SK-N-SH (cell line): ENCODE data around the gene HEATR3. TPM values are rescaled to one million over a fixed set of nuclear protein-coding genes. Genes with fewer than 3 reads are reported as not detected.
A peak's percentile ranks its signal among the peaks of the same experiment; 100 is the strongest.

Experiments used
- CTCF ChIA-PET: fragments of 300-600, 350-600 bp; formaldehyde crosslinking; extraction: SDS; loops from one replicate; lab custom pipeline; 2021; lab: Yijun Ruan, JAX
- POLR2A ChIA-PET: fragments of 350-600 bp; sonication (Branson Sonifier 250); formaldehyde crosslinking; extraction: SDS; loops from one replicate; lab custom pipeline; 2020; ENCODE audit warnings: antibody characterized with exemption, inconsistent platforms; lab: Yijun Ruan, JAX
- DNase-seq: peaks from one replicate; pipeline ENCODE4 v3.0.0; 2012
- H2AFZ ChIP-seq: fragments of 200-600 bp; sonication (generic); 2 replicates; pipeline ENCODE4 v1.8.1; 2016; ENCODE audit warnings: antibody characterized with exemption, mild to moderate bottlenecking, low read depth
- H3F3A ChIP-seq: fragments of 200-600 bp; sonication (generic); replicated peaks from 2 replicates; pipeline ENCODE3; 2016; ENCODE audit warnings: antibody characterized with exemption, mild to moderate bottlenecking; ENCODE audit not compliant: insufficient read depth
- H3K27ac ChIP-seq, 2 experiments: fragments of 200-500 bp in 1 of 2; fragments of 200-600 bp in 1 of 2; sonication (Bioruptor generic) in 1 of 2; sonication (generic), shearing (Covaris generic) in 1 of 2; 2 replicates each; pipeline versions ENCODE4 v1.5.1 to v1.6.1; 2014 to 2016; ENCODE audit warnings: low read depth in 2 of 2, inconsistent platforms in 1 of 2, low read length in 1 of 2, mild to moderate bottlenecking in 1 of 2, mixed read lengths in 1 of 2
- H3K27me3 ChIP-seq: fragments of 200-600 bp; sonication (generic), shearing (Covaris generic); 2 replicates; pipeline ENCODE4 v1.6.1; 2016; ENCODE audit warnings: mixed run types; ENCODE audit not compliant: insufficient read depth
- H3K36me3 ChIP-seq, 2 experiments: fragments of 200-500 bp in 1 of 2; fragments of 200-600 bp in 1 of 2; sonication (Bioruptor generic) in 1 of 2; sonication (generic) in 1 of 2; replicated peaks in 1 of 2; 2 replicates each; pipeline versions ENCODE3 to v1.5.1; 2014 to 2016; ENCODE audit warnings: low read length in 1 of 2, mild to moderate bottlenecking in 1 of 2; ENCODE audit not compliant: insufficient read depth in 2 of 2, control insufficient read depth in 1 of 2
- H3K4me1 ChIP-seq, 2 experiments: fragments of 200-500 bp in 1 of 2; fragments of 200-600 bp in 1 of 2; sonication (Bioruptor generic) in 1 of 2; sonication (generic), shearing (Covaris generic) in 1 of 2; 2 replicates each; pipeline versions ENCODE4 v1.5.1 to v1.6.1; 2014 to 2016; ENCODE audit warnings: low read depth in 1 of 2, low read length in 1 of 2, mixed run types in 1 of 2; ENCODE audit not compliant: insufficient read depth in 2 of 2, control insufficient read depth in 1 of 2
- H3K4me2 ChIP-seq: fragments of 200-600 bp; sonication (generic), shearing (Covaris generic); 2 replicates; pipeline ENCODE4 v1.6.1; 2017; ENCODE audit warnings: mixed run types
- H3K4me3 ChIP-seq, 2 experiments: fragments of 200-500 bp in 1 of 2; fragments of 200-600 bp in 1 of 2; sonication (Bioruptor generic) in 1 of 2; sonication (generic), shearing (Covaris generic) in 1 of 2; 2 replicates each; pipeline versions ENCODE4 v1.5.1 to v1.8.1; 2014 to 2016; ENCODE audit warnings: low read depth in 2 of 2, inconsistent platforms in 1 of 2, low read length in 1 of 2, mild to moderate bottlenecking in 1 of 2, mixed read lengths in 1 of 2, moderate library complexity in 1 of 2
- H3K79me2 ChIP-seq: fragments of 200-600 bp; sonication (generic); 2 replicates; pipeline ENCODE4 v1.8.1; 2017; ENCODE audit warnings: mild to moderate bottlenecking; ENCODE audit not compliant: insufficient read depth
- H3K9ac ChIP-seq: fragments of 200-600 bp; sonication (generic); 2 replicates; pipeline ENCODE4 v1.6.1; 2017; ENCODE audit warnings: mixed run types
- H3K9me2 ChIP-seq: fragments of 200-600 bp; sonication (generic); 2 replicates; pipeline ENCODE4 v1.6.1; 2017; ENCODE audit warnings: mixed run types
- H3K9me3 ChIP-seq: fragments of 200-600 bp; sonication (generic); 2 replicates; pipeline ENCODE4 v1.6.1; 2017; ENCODE audit warnings: mixed run types, mild to moderate bottlenecking, moderate library complexity
- H4K20me1 ChIP-seq: fragments of 200-600 bp; sonication (generic); 2 replicates; pipeline ENCODE4 v1.6.1; 2017; ENCODE audit warnings: mild to moderate bottlenecking, mixed run types; ENCODE audit not compliant: insufficient read depth
- EP300 ChIP-seq, 2 experiments: IDR thresholded peaks; 2 replicates each; pipeline versions ENCODE4 v1.4.0 to v1.6.1; 2012; ENCODE audit warnings: borderline replicate concordance in 1 of 2, low read depth in 1 of 2, low read length in 1 of 2
- EZH2phosphoT487 ChIP-seq: fragments of 200-600 bp; sonication (generic); IDR thresholded peaks from 2 replicates; pipeline ENCODE4 v1.6.1; 2017; ENCODE audit warnings: low read depth, mixed run types, mild to moderate bottlenecking, antibody characterized with exemption, moderate library complexity, borderline replicate concordance
- FOSL2 ChIP-seq: IDR thresholded peaks from 2 replicates; pipeline ENCODE4 v1.4.0; 2012; ENCODE audit warnings: low read depth, mild to moderate bottlenecking, moderate library complexity, borderline replicate concordance
- FOXJ3 ChIP-seq: sonication (generic); formaldehyde crosslinking; IDR thresholded peaks from 2 replicates; pipeline ENCODE4 v1.5.1; 2020; ENCODE audit warnings: mild to moderate bottlenecking, missing genetic modification reagents
- GATA2 ChIP-seq: sonication (generic); formaldehyde crosslinking; IDR thresholded peaks from 2 replicates; pipeline ENCODE4 v1.5.0; 2020; ENCODE audit warnings: mild to moderate bottlenecking, missing genetic modification reagents
- JUND ChIP-seq: IDR thresholded peaks from 2 replicates; pipeline ENCODE4 v1.4.0; 2012
- MEF2A ChIP-seq: IDR thresholded peaks from 2 replicates; pipeline ENCODE4 v1.4.0; 2012; ENCODE audit warnings: low read depth, borderline replicate concordance
- MXI1 ChIP-seq: IDR thresholded peaks from 2 replicates; pipeline ENCODE4 v1.6.1; 2012; ENCODE audit warnings: mild to moderate bottlenecking, low read depth, low read length, improper control_type of control experiment
- NFIC ChIP-seq: IDR thresholded peaks from 2 replicates; pipeline ENCODE4 v1.4.0; 2012; ENCODE audit warnings: borderline replicate concordance
- NRF1 ChIP-seq: IDR thresholded peaks from 2 replicates; pipeline ENCODE4 v1.6.1; 2012; ENCODE audit warnings: low read depth, mild to moderate bottlenecking, low read length
- POLR2AphosphoS5 ChIP-seq: IDR thresholded peaks from 2 replicates; pipeline ENCODE4 v1.6.1; 2012; ENCODE audit warnings: low read depth, low read length
- RAD21 ChIP-seq: IDR thresholded peaks from 2 replicates; pipeline ENCODE4 v1.6.1; 2012; ENCODE audit warnings: mild to moderate bottlenecking, low read length
- RXRA ChIP-seq: IDR thresholded peaks from 2 replicates; pipeline ENCODE4 v1.4.0; 2012; ENCODE audit warnings: low read depth, mild to moderate bottlenecking, borderline replicate concordance
- SIN3A ChIP-seq: IDR thresholded peaks from 2 replicates; pipeline ENCODE4 v1.6.1; 2012; ENCODE audit warnings: low read depth, mild to moderate bottlenecking, low read length, moderate library complexity, borderline replicate concordance
- SMC3 ChIP-seq: IDR thresholded peaks from 2 replicates; pipeline ENCODE4 v1.6.1; 2012; ENCODE audit warnings: low read depth, low read length, improper control_type of control experiment
- TAF1 ChIP-seq: IDR thresholded peaks from 2 replicates; pipeline ENCODE4 v1.6.1; 2012; ENCODE audit warnings: low read depth, mild to moderate bottlenecking, low read length, moderate library complexity, borderline replicate concordance
- TCF12 ChIP-seq: IDR thresholded peaks from 2 replicates; pipeline ENCODE4 v1.4.0; 2012
- TEAD4 ChIP-seq: IDR thresholded peaks from 2 replicates; pipeline ENCODE4 v1.4.0; 2012; ENCODE audit warnings: mild to moderate bottlenecking, borderline replicate concordance; ENCODE audit not compliant: insufficient read depth
- WGBS: methylation state at CpG from one replicate; pipeline ENCODE4 v1.1.6; 2017; ENCODE audit warnings: low lambda C conversion rate; 5-methylcytosine and 5-hydroxymethylcytosine counted together
- polyA plus RNA-seq, 3 experiments: library from polyadenylated mRNA; depleted of rRNA; stranded (reverse); fragments of >200 nt; gene quantifications; 2 replicates each; pipeline ENCODE4 v1.2.3, GENCODE V29; 2012
- TF ChIP-seq, protein P1 (sequence below): IDR thresholded peaks from 2 replicates; pipeline ENCODE4 v1.4.0; 2012; ENCODE audit warnings: low read depth, borderline replicate concordance
- TF ChIP-seq, protein P2 (sequence below): IDR thresholded peaks from 2 replicates; pipeline ENCODE4; 2012
- TF ChIP-seq, protein P3 (sequence below): fragments of 150-350 bp; IDR thresholded peaks from 2 replicates; pipeline ENCODE4 v1.6.1; 2017; ENCODE audit warnings: antibody characterized with exemption, low read length, low read depth, borderline replicate concordance

HEATR3 gene
- polyA plus RNA-seq, 1 of the 3 experiments (the other 2 are of a cell fraction), result 10.1 TPM

DNA sequence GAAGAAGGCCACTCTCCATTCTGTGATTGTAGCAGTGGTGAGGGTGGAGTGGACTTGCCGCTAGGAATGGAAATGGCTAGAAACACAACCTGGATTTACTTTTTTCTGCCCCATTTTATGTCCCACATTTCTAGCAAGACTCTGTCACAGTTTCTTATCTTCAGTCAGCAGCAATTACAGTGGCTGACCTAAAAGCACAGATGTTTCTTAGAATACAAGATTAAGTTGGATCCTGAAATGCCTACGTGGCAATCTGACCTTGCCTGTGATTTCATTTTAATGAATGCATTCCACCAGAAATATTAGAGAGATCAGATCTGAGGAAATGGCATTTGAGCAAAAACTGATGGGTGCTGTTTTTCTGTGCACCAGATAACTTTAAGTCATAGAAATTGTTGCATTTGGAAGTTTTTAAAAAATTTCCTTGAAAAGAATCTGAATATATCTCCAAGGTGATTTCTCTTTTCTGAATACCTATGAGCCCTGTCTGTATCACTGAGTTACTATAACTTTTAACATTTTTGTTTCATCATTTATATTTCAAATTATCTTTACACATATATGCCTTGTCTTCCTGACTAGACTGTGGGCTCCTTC, 5.4 kb downstream of the HEATR3 start:
- no peak overlapping the region for H2AFZ ChIP-seq
- no peaks in the 10 kb centered on the region for H3K9me3 ChIP-seq
- peaks cover 41% of the 10 kb centered on the region for H3K79me2 ChIP-seq
- no peak for DNase-seq
- H3K4me1 ChIP-seq, result peaks cover 12 to 18% of the 10 kb centered on the region in 2 experiments; a peak in 3 of 4 replicates
- H3K27ac ChIP-seq, result peak overlapping the region; percentile 5 to 7; a peak in 2 of 4 replicates
- H3K4me3 ChIP-seq, result no peak overlapping the region
- H3K9ac ChIP-seq, result no peak overlapping the region
- ChIA-PET CTCF (interaction anchor here (0.6 to 6.1 kb wide), 3 partner anchors 12 to 139 kb away, joined by 3 to 88 read pairs (median 5); no protein-coding TSS in a partner anchor), POLR2A (no interaction called here)
- H3K36me3 ChIP-seq, result peaks cover 32 to 41% of the 10 kb centered on the region in 2 experiments
- no peaks in the 10 kb centered on the region for H3K27me3 ChIP-seq
- H3F3A ChIP-seq, result no peaks in the 10 kb centered on the region
- H3K4me2 ChIP-seq, result no peak overlapping the region
- TF ChIP-seq FOSL2, result no peak
- TF ChIP-seq RAD21, result no peak
- TF ChIP-seq, protein P1, sequence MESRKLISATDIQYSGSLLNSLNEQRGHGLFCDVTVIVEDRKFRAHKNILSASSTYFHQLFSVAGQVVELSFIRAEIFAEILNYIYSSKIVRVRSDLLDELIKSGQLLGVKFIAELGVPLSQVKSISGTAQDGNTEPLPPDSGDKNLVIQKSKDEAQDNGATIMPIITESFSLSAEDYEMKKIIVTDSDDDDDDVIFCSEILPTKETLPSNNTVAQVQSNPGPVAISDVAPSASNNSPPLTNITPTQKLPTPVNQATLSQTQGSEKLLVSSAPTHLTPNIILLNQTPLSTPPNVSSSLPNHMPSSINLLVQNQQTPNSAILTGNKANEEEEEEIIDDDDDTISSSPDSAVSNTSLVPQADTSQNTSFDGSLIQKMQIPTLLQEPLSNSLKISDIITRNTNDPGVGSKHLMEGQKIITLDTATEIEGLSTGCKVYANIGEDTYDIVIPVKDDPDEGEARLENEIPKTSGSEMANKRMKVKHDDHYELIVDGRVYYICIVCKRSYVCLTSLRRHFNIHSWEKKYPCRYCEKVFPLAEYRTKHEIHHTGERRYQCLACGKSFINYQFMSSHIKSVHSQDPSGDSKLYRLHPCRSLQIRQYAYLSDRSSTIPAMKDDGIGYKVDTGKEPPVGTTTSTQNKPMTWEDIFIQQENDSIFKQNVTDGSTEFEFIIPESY, result no peak
- no peak for TF ChIP-seq NFIC
- TF ChIP-seq JUND, result no peak
- no peak for TF ChIP-seq POLR2AphosphoS5
- no peak for TF ChIP-seq EP300 (IDR thresholded peaks at IDR 0.05; ENCODE audit: borderline replicate concordance in 1 of 2, low read depth in 1 of 2, low read length in 1 of 2)
- no peak for TF ChIP-seq RXRA
- TF ChIP-seq SIN3A, result no peak
- TF ChIP-seq, protein P2, sequence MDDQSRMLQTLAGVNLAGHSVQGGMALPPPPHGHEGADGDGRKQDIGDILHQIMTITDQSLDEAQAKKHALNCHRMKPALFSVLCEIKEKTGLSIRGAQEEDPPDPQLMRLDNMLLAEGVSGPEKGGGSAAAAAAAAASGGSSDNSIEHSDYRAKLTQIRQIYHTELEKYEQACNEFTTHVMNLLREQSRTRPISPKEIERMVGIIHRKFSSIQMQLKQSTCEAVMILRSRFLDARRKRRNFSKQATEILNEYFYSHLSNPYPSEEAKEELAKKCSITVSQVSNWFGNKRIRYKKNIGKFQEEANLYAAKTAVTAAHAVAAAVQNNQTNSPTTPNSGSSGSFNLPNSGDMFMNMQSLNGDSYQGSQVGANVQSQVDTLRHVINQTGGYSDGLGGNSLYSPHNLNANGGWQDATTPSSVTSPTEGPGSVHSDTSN, result no peak
- TF ChIP-seq TCF12, result no peak
- no peak for TF ChIP-seq TAF1
- H4K20me1 ChIP-seq, result 0 out of 2 replicates have a peak, but pooled peaks cover 4% of the 10 kb centered on the region
- 78% methylated on average over 2 of the region's 2 CpGs for WGBS
- H3K9me2 ChIP-seq, result no peaks in the 10 kb centered on the region

DNA sequence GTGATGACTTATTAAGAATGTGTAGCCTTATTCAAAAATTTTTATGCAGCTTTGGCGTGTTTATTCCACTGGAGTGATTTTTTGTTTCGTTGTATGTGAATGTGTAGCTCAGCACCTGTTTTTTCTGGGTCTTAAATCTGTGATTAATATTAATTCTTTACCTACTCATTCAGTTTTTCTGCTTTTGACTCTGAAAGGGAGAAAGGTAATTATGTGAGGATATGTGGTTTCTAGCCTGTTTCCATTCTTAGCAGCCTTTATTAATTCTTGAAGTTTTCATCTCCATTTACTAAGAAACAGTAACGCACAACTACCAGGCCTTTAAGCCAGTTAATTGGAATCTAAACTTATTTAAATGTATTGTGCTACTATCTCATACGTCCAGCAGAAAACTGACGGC, 7.0 kb downstream of the HEATR3 start:
- Histone ChIP-seq H3K9me2 (no peaks in the 10 kb centered on the region), H3K4me1 (peaks cover 7 to 8% of the 10 kb centered on the region in 2 experiments; a peak in 3 of 4 replicates), H3K9me3 (no peaks in the 10 kb centered on the region), H3K4me3 (no peak overlapping the region), H3K27me3 (no peaks in the 10 kb centered on the region), H2AFZ (no peak overlapping the region), H3F3A (no peaks in the 10 kb centered on the region), H3K79me2 (peaks cover 27% of the 10 kb centered on the region; the same call in 1 of the 2 replicates), H3K9ac (no peak overlapping the region), H3K4me2 (no peak overlapping the region), H4K20me1 (0 out of 2 replicates have a peak, but pooled peaks cover 2% of the 10 kb centered on the region), H3K36me3 (peaks cover 41 to 44% of the 10 kb centered on the region in 2 experiments), H3K27ac (no peak overlapping the region)
- no peak for DNase-seq
- CTCF ChIA-PET, result no interaction called here
- WGBS, result 97% methylated on average over 5 of the region's 5 CpGs
- POLR2A ChIA-PET, result no interaction called here
- no peak for TF ChIP-seq NFIC
- no peak for TF ChIP-seq TEAD4
- no peak for TF ChIP-seq MEF2A
- TF ChIP-seq, protein P3, sequence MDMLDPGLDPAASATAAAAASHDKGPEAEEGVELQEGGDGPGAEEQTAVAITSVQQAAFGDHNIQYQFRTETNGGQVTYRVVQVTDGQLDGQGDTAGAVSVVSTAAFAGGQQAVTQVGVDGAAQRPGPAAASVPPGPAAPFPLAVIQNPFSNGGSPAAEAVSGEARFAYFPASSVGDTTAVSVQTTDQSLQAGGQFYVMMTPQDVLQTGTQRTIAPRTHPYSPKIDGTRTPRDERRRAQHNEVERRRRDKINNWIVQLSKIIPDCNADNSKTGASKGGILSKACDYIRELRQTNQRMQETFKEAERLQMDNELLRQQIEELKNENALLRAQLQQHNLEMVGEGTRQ, result no peak
- no peak for TF ChIP-seq RXRA
- no peak for TF ChIP-seq FOXJ3 (CRISPR knock-in tag)
- no peak for TF ChIP-seq EZH2phosphoT487
- TF ChIP-seq SMC3, result no peak
- TF ChIP-seq, protein P2, result no peak
- TF ChIP-seq NRF1, result no peak
- TF ChIP-seq JUND, result no peak
- no peak for TF ChIP-seq MXI1
- TF ChIP-seq GATA2, result no peak
- TF ChIP-seq FOSL2, result no peak
